ENCODE measurements around the gene GPS2.
A peak's percentile ranks its signal among the peaks of the same experiment; 100 is the strongest.

The GPS2 gene

GRCh38 chr17:7296189-7296861 is 18.8 kb downstream of the GPS2 start:
- Histone ChIP-seq H3K36me3 (no peaks in the 10 kb centered on the region), H3K27ac (no peak overlapping the region), H3K27me3 (peaks cover 89% of the 10 kb centered on the region), H3K4me1 (ENCODE audit: control insufficient read depth in 1 of 2, insufficient read depth in 1 of 2, low read depth in 1 of 2, low read length in 1 of 2) (peaks cover 18 to 26% of the 10 kb centered on the region in 2 experiments), H3K9me3 (no peaks in the 10 kb centered on the region), H3K4me3 (ENCODE audit: low read depth in 1 of 2, low read length in 1 of 2) (peak overlapping the region in 1 of 2 experiments; percentile 39)
- TF ChIP-seq, protein P1, sequence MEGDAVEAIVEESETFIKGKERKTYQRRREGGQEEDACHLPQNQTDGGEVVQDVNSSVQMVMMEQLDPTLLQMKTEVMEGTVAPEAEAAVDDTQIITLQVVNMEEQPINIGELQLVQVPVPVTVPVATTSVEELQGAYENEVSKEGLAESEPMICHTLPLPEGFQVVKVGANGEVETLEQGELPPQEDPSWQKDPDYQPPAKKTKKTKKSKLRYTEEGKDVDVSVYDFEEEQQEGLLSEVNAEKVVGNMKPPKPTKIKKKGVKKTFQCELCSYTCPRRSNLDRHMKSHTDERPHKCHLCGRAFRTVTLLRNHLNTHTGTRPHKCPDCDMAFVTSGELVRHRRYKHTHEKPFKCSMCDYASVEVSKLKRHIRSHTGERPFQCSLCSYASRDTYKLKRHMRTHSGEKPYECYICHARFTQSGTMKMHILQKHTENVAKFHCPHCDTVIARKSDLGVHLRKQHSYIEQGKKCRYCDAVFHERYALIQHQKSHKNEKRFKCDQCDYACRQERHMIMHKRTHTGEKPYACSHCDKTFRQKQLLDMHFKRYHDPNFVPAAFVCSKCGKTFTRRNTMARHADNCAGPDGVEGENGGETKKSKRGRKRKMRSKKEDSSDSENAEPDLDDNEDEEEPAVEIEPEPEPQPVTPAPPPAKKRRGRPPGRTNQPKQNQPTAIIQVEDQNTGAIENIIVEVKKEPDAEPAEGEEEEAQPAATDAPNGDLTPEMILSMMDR (IDR thresholded peaks at IDR 0.05): peak; percentile 91

- Histone ChIP-seq H3K9me3 (no peaks in the 10 kb centered on the region), H3K27ac (no peak overlapping the region), H3K27me3 (peaks cover 96% of the 10 kb centered on the region), H3K4me3 (ENCODE audit: low read depth in 1 of 2, low read length in 1 of 2) (peak overlapping the region; percentile 40 to 64), H3K4me1 (ENCODE audit: control insufficient read depth in 1 of 2, insufficient read depth in 1 of 2, low read depth in 1 of 2, low read length in 1 of 2) (peaks cover 18 to 26% of the 10 kb centered on the region in 2 experiments), H3K36me3 (no peaks in the 10 kb centered on the region)
- TF ChIP-seq, protein P1 (IDR thresholded peaks at IDR 0.05): no peak
Measured at GRCh38 chr17:7295230-7296180, 19.7 kb downstream of the GPS2 start.

GRCh38 chr17:7294614-7295153 is 20.5 kb downstream of the GPS2 start, which contains the start of gene YBX2:
Gene YBX2 (minus strand): TSS chr17:7294639. CDS start chr17:7294500, 139 bp downstream.
- Histone ChIP-seq H3K4me3 (ENCODE audit: low read depth in 1 of 2, low read length in 1 of 2) (peak within 1 kb of the TSS; percentile 40 to 64), H3K9me3 (no peaks in the 10 kb centered on the region), H3K27ac (no peak within 1 kb of the TSS), H3K4me1 (ENCODE audit: control insufficient read depth in 1 of 2, insufficient read depth in 1 of 2, low read depth in 1 of 2, low read length in 1 of 2) (peaks cover 18 to 26% of the 10 kb centered on the region in 2 experiments), H3K27me3 (peaks cover 96% of the 10 kb centered on the region), H3K36me3 (no peaks in the 10 kb centered on the region)
- TF ChIP-seq, protein P1 (IDR thresholded peaks at IDR 0.05): no peak

DNA sequence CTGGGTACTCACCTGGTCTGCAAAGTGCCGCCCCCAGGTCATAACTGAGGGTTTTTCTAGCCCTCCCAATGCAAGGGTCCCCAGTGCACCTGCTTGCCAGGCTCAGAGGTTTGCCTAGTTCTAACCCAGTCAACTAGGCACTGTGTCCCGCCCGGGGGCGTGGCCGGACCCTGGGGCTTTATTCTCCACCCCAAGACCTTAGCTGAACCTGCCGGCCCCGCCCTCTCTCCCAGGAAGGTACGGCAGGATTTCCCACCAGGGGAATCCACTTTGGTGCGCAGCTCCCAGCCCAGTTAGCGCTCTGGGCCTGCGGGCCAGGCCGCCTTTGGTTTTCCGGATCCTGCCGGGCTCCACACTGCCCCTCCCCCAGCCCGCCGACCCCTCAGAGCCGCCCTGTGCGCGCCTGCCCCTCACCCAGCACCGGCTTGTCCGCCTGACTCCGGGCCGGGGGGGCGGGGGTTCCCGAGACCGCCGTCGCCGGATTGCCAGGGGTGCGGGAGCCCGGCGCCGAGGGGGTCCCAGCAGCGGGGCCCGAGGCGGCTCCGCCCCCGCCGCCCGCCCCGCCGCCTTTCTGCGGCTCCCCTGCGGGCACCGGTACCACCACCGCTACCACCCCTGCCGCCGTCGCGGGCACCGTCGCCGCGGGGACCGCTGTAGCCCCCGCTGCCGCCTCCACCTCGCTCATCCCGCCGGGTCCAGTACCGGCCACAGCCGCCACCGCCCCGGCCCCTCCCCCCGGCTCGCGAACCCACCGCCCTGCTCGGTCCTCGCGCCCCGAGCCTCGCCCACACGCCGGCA is 21.1 kb downstream of the GPS2 start:
- Histone ChIP-seq H3K27ac (no peak overlapping the region), H3K27me3 (peaks cover 97% of the 10 kb centered on the region), H3K4me3 (ENCODE audit: low read depth in 1 of 2, low read length in 1 of 2) (peak overlapping the region; percentile 40 to 64), H3K36me3 (no peaks in the 10 kb centered on the region), H3K9me3 (no peaks in the 10 kb centered on the region), H3K4me1 (ENCODE audit: control insufficient read depth in 1 of 2, insufficient read depth in 1 of 2, low read depth in 1 of 2, low read length in 1 of 2) (peaks cover 18 to 26% of the 10 kb centered on the region in 2 experiments)
- TF ChIP-seq, protein P1 (IDR thresholded peaks at IDR 0.05): no peak

DNA sequence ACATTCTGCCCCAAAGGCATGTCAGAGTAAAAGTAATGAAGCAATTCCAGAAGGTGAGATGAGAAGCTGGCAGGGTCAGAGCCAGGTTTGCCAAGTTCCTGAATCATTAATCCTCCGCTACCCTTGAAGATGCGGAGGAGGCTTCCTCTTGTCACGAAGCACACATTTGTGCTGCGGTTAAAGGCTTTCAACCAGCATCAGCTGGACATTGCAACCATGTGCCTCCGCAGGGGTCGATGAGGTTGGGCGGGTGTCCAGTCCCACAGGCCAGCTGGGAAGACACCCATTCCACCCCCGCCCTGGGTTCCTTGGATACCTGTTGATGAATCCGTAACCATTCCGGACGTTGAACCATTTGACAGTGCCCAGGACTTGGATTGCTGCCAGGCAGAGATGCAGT is 22.0 kb downstream of the GPS2 start:
- H3K27me3 ChIP-seq: peaks cover 97% of the 10 kb centered on the region
- H3K27ac ChIP-seq: no peak overlapping the region
- TF ChIP-seq, protein P1 (IDR thresholded peaks at IDR 0.05): no peak
- H3K9me3 ChIP-seq: no peaks in the 10 kb centered on the region
- no peak overlapping the region for H3K4me3 ChIP-seq (ENCODE audit: low read depth in 1 of 2, low read length in 1 of 2)
- H3K36me3 ChIP-seq: no peaks in the 10 kb centered on the region
- H3K4me1 ChIP-seq (ENCODE audit: control insufficient read depth in 1 of 2, insufficient read depth in 1 of 2, low read depth in 1 of 2, low read length in 1 of 2): peaks cover 18 to 26% of the 10 kb centered on the region in 2 experiments

Data from neutrophil (primary cell).